HG03520 (cell line): Measurements from ENCODE around the gene NSRP1.
"Not testable (repeated sequence)": the region's sequence is repeated elsewhere in the genome, so short reads cannot be mapped to it uniquely, and the experiment has no call there.

Experiments used
- ATAC-seq: cut with Tn5 transposase; IDR thresholded peaks from one replicate; pipeline ENCODE4 v1.9.1; 2021; ENCODE audit warnings: mild to moderate bottlenecking, moderate library complexity; ENCODE audit not compliant: unreplicated experiment

Gene NSRP1

GRCh38 chr17:30116661-30117551 is at the start of gene NSRP1:
Gene NSRP1 (plus strand): TSS chr17:30116816. CDS start chr17:30116844, 28 bp downstream.
- peak; percentile 71 for ATAC-seq

DNA sequence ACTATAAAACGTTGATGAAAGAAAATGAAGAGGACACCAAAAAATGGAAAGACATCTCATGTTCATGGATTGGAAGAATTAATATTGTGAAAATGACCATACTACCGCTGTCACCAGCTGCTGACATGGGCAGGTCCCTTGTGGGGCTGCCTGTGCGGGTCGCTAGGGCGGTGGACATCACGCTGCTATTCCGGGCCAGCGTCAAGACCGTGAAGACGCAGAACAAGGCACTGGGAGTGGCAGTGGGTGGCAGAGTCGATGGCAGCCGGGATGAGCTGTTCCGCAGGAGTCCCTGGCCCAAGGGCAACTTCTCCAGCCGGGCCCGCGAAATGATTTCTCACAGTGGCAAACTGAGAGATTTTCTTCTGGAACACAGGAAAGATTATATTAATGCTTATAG is 48.2 kb upstream of the NSRP1 start:
- ATAC-seq: no peak

- ATAC-seq: no peak
These were observed 42.4 kb upstream of the NSRP1 start for GRCh38 chr17:30074254-30074653.

DNA sequence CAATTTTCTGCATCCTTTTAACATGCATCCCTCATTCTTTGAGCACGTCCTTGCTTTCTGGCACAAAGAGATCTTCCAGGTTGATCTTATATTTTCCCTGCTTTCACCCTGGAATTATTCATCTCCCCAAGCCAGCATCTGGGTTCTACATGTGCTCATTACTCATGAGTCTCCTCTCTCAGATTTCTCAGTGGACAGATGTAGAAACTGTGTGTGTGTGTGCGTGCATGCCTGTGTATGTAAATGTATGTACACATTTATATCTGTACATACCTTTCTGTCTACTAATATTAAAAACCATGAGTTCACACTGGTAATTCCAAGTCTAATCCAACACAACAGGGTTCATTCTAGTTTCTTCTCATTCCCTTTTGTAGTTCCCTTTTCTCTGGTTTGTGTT is 41.9 kb upstream of the NSRP1 start:
- no peak for ATAC-seq

GRCh38 chr17:30082773-30083172 is 33.8 kb upstream of the NSRP1 start:
- no peak for ATAC-seq

GRCh38 chr17:30084788-30085187 is 31.8 kb upstream of the NSRP1 start:
- no peak for ATAC-seq

- no peak for ATAC-seq
These were observed 29.7 kb upstream of the NSRP1 start for GRCh38 chr17:30086896-30087295.

DNA sequence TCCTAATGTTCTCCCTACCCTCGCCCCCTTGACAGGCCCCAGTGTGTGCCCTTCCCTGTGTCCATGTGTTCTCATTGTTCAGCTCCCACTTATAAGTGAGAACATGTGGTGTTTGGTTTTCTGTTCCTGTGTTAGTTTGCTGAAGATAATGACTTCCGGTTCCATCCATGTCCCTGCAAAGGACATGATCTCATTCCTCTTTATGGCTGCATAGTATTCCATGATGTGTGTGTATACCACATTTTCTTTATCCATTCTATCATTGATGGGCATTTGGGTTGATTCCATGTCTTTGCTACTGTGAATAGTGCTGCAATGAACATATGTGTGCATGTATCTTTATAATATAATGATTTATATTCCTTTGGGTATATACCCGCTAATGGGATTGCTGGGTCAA is 29.2 kb upstream of the NSRP1 start:
- ATAC-seq: not testable (repeated sequence)

DNA sequence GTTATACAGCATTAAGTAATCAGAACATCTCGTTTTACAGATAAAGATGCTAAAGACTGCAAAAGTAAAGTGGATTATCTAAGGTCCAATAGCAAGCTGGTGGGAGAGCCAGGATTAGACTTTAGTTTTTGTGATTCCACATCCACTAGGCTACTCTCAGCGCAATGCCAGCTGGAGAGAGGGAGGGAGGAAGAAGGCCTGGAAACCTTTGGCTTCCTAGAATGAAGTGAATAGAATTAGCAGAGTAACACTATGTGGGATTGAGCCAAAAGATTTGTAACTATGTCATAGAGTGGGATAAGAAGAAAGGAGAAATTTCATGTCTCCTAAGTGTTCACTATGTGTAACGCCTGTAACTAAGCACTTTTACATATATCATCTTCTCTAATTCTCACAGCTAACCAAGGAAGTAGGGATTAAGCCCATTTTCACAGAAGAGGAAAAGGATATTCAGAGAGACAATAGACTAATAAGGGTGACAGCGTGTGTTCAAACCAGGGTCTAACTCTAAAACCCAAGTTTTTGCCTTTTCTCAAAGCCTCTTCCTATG is 25.4 kb upstream of the NSRP1 start:
- no peak for ATAC-seq

- no peak for ATAC-seq
These were observed 24.8 kb upstream of the NSRP1 start for GRCh38 chr17:30091771-30092170.

DNA sequence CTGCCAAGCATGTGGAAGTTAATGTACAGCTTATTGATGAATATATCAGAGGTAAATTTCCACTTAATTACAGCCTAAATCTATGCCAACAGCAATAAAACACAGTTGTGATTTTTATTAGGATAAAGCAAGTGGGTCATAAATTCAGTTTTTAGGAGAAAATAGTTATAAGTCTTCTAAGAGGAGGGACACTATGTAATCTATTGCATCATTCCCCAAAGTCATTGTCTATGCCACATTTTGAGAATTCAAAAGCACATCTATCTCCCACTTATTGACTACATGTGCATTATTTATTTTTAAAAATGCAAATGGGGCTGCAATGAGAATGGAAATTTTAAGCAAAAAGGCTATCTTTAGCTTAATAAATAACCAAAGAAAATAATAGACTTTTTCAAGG is 23.7 kb upstream of the NSRP1 start:
- no peak for ATAC-seq

GRCh38 chr17:30093463-30094147 is 23.0 kb upstream of the NSRP1 start:
- ATAC-seq: no peak

DNA sequence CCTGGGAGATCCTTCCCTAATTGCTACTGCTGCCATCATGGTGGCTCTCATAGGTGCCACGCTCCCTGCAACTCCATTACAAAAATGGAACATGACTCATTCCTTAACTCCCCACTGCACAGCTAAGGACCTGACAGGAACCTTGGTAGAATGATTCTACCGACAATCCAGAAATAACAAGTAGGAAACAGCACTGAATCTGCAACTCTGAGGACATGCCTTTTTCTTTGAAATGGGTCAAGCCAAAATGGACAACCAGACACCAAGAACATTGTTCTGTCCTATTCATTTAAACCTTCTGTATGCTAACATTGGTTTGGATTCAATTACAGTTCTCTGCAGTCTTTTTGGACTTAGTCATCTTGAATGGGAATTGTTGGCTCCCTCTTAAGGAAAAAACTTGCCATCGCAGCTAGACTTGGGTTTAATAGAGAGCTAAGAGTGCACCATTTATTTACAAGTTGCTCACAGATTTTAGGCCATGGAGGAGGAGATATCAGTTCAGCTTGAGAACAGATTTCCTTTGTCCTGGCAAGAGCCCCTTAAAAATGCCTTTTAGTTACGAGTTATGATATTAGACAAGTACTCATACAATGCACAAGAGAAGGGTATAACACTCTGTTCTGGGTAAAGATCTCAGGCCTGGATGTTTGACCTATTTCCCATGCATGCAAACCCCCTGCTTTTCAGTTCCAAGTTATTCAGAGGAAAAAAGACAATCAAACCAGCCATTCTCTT is 20.9 kb upstream of the NSRP1 start:
- no peak for ATAC-seq

DNA sequence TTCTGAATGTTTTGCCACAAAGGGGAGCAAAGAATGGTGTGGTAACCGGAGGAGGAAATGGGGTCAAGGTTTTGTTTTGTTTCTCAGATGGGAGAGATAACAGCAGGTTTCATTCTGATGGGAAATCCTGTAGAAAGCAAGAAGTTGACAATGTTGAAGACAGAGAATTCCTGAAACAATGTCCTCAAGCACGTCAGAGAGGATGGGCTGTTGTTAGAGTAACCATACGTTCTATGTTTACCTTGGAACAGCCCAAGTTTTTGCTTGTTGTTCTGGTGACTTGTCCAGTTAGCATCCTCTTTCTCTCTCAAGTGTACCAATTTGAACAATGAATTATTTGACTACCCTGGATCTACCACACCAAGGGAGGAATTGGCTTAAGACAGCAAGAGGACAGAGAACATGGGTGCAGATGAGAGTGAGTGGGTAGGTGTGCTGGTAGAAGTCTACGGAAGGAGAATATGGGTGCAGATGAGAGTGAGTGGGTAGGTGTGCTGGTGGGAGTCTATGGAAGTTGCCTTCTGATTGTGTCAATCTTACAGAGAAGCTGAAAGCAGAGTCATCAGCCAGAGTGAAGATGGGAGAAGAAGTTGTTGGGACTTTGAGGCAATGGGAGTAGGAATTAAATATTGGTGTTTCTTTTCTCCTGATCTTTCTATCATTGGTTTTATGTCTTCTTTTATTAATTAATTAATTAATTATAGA is 14.8 kb upstream of the NSRP1 start:
- no peak for ATAC-seq

DNA sequence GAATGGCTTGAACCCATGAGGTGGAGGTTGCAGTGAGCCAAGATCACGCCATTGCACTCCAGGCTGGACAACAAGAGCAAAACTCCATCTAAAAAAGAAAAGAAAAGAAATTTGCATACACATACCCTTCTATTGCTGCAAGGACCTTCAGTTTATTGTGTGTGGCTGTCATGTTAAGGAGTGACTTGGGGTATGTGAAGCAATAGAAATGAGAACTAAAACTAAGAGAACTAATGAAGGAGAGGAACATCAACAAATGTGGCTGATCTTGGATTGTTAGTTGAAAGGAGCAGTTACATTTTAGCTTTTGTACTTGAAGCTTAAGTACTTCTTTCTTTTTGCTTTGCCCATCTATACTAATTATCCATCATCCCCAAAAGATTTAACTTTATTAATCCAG is 12.7 kb upstream of the NSRP1 start:
- no peak for ATAC-seq

DNA sequence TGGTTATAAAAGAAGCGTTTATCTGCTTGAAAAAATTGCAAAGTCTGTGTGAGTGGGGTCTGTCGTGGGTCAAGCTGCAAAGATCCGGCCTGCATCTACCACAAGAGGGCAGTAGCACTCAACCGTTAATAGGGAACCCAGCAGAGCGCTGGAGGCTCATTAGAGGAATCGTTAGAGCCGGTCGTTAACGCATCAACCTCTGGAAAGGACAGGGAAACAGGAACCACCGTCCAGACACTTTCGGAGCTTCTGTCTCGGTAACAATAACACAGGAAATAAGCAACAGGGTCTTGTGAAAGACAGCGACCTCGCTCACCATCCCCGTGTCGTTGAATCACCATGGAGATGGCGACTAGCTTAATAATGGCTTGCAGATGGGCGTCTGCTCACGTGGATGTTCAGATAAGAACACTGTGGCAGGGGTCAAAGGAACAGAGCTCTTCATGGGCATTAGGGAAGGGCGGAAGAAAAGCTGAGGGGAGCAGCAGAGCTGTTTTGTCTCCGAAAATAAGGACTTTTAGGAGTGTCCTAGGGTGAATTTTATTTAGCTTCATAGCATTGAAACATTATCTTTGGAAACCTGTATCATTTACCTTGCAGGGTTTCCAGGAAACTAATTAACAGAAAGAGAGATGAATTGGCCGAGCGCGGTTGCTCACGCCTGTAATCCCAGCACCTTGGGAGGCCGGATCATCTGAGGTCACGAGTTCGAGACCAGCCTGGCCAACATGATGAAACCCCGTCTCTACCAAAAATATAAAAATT is 11.9 kb upstream of the NSRP1 start:
- no peak for ATAC-seq

DNA sequence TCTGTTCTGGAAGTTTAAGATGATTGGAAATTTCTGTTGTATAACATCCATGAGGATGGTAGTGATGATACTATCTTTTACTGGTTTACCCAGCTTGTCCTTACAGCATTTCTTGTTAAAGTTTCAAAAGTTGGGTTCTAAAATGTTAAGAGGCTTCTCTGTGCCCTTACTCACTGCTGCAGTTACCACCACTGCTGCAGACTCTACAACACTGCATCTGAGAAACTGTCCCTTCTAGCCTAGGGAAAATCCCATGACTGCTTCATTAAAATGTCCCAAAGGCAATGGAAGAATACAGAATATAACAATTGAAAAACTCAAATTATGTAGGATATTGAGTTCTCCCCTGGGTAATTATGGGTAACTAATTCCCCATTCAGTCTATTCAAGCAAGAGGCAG is 3.8 kb upstream of the NSRP1 start:
- ATAC-seq: no peak

GRCh38 chr17:30113213-30113612 is 3.4 kb upstream of the NSRP1 start:
- no peak for ATAC-seq

DNA sequence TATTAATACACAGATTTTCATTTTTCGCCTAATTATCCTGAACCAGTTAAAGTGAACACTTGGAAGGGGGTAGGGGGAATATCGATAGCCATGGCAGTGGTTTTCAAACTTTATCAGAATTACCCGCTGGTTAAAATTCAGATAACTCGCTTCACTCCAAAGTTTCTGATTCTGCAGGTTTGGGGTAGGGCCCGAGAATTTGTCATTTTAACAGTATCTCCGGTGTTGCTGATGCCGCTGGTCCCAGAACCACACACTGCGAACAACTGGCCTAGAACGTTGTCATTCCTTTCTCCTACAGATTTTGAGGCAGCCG is 313 bp upstream of the NSRP1 start:
- ATAC-seq: no peak

DNA sequence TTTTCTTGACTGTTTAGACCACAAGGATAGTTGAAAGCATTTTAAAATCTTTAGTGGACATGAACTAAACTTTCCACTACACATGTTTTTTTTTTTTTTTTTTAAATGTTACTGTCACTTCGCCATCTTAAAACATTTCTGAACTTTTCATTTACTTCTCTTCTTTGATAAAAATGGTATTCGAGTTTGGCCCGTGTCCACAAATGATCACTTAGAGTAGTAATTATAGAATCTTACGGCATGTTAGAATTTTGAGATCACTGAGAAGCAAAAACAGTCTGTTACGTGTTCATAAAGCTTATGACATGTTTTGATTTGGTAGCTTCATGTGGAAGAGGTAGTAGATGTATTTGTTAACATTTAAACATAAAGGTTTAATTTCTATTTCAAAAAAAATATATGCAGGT is 1.1 kb downstream of the NSRP1 start:
- no peak for ATAC-seq
